Kidney epithelial cell (primary cell): Measurements from ENCODE around the gene GINS1. TPM values are rescaled to one million over a fixed set of nuclear protein-coding genes. Genes with fewer than 3 reads are reported as not detected.
A peak's percentile ranks its signal among the peaks of the same experiment; 100 is the strongest.
"Not testable (repeated sequence)": the region's sequence is repeated elsewhere in the genome, so short reads cannot be mapped to it uniquely, and the experiment has no call there.

Source experiments
- DNase-seq: peaks from one replicate; pipeline ENCODE4 v3.0.0-alpha.2; 2010; ENCODE audit warnings: low read depth
- H3K27me3 ChIP-seq: 2 replicates; pipeline ENCODE4 v1.6.0; 2011; ENCODE audit warnings: low read length; ENCODE audit not compliant: control insufficient read depth, insufficient read depth
- H3K36me3 ChIP-seq: 2 replicates; pipeline ENCODE4 v1.5.1; 2011; ENCODE audit warnings: low read length; ENCODE audit not compliant: control insufficient read depth, insufficient read depth
- H3K4me3 ChIP-seq: 2 replicates; pipeline ENCODE4 v1.5.1; 2011; ENCODE audit warnings: low read depth, mild to moderate bottlenecking, control low read depth, low read length
- CTCF ChIP-seq: IDR thresholded peaks from 2 replicates; pipeline ENCODE4 v1.5.1; 2011; ENCODE audit warnings: mild to moderate bottlenecking, moderate library complexity, low read length, control low read depth, inconsistent platforms; ENCODE audit not compliant: insufficient read depth, poor library complexity, severe bottlenecking
- total RNA-seq: library from RNA; depleted of rRNA; stranded (reverse); fragments of >200 nt; gene quantifications from 2 replicates; pipeline ENCODE4 v1.2.3, GENCODE V29; 2015

The GINS1 gene
- total RNA-seq, 1 donor from 2014 or later, result 6.6 TPM

GRCh38 chr20:25394996-25395395, 12.5 kb upstream of the GINS1 start:
- Histone ChIP-seq H3K4me3 (no peak overlapping the region), H3K27me3 (no peaks in the 10 kb centered on the region), H3K36me3 (no peaks in the 10 kb centered on the region)
- DNase-seq, result no peak
- no peak for TF ChIP-seq CTCF

GRCh38 chr20:25397096-25397495, 10.4 kb upstream of the GINS1 start:
- H3K36me3 ChIP-seq, result no peaks in the 10 kb centered on the region
- H3K27me3 ChIP-seq, result no peaks in the 10 kb centered on the region
- no peak for TF ChIP-seq CTCF
- no peak for DNase-seq
- H3K4me3 ChIP-seq, result no peak overlapping the region

- Histone ChIP-seq H3K36me3 (no peaks in the 10 kb centered on the region), H3K4me3 (no peak overlapping the region), H3K27me3 (no peaks in the 10 kb centered on the region)
- no peak for DNase-seq
- no peak for TF ChIP-seq CTCF
Observed at GRCh38 chr20:25397821-25398220, 9.7 kb upstream of the GINS1 start.

GRCh38 chr20:25398376-25399036, 9.0 kb upstream of the GINS1 start:
- TF ChIP-seq CTCF, result no peak

GRCh38 chr20:25399037-25399430, 8.4 kb upstream of the GINS1 start:
- H3K36me3 ChIP-seq, result no peaks in the 10 kb centered on the region
- peak; percentile 47 for DNase-seq
- TF ChIP-seq CTCF, result peak; percentile 45
- H3K27me3 ChIP-seq, result no peaks in the 10 kb centered on the region
- H3K4me3 ChIP-seq, result no peak overlapping the region

More at GRCh38 chr20:25398376-25399036, 9.0 kb upstream of the GINS1 start:
- no peak for DNase-seq
- Histone ChIP-seq H3K36me3 (no peaks in the 10 kb centered on the region), H3K27me3 (no peaks in the 10 kb centered on the region), H3K4me3 (no peak overlapping the region)

GRCh38 chr20:25400291-25400732, 7.2 kb upstream of the GINS1 start:
- H3K27me3 ChIP-seq, DNase-seq: not testable (repeated sequence)

More at GRCh38 chr20:25400291-25400732, 7.2 kb upstream of the GINS1 start:
- H3K36me3 ChIP-seq, H3K4me3 ChIP-seq: not testable (repeated sequence)
